Measurements from ENCODE around the gene PTPN14. TPM values are rescaled to one million over a fixed set of nuclear protein-coding genes. Genes with fewer than 3 reads are reported as not detected.

Gene PTPN14
- total and polyA plus RNA-seq, 3 donors from 2014 or later: 14.8 to 59.2 (median 42.2) TPM

- WGBS, 2 donors: 93 to 96% methylated on average over 3 of the region's 3 CpGs
- no peaks in the 10 kb centered on the region for H3K4me1 ChIP-seq
- no peak overlapping the region for H3K27ac ChIP-seq
- TF ChIP-seq CTCF (IDR thresholded peaks at IDR 0.05): no peak
- TF ChIP-seq POLR2A (IDR thresholded peaks at IDR 0.05): no peak
- no peak for DNase-seq
- no peak overlapping the region for H3K4me3 ChIP-seq
- H3K27me3 ChIP-seq: no peaks in the 10 kb centered on the region
- H3K36me3 ChIP-seq (ENCODE audit: low read depth, missing control alignments): no peaks in the 10 kb centered on the region
- intact Hi-C loops (cut with DNase I; ENCODE audit: low total_unique reads): no loop called here
- no peaks in the 10 kb centered on the region for H3K9me3 ChIP-seq
Measured at GRCh38 chr1:214574598-214575411, 23.4 kb upstream of the PTPN14 start.

GRCh38 chr1:214573386-214574318 is 22.2 kb upstream of the PTPN14 start:
- H3K27ac ChIP-seq: no peak overlapping the region
- intact Hi-C loops (cut with DNase I; ENCODE audit: low total_unique reads): no loop called here
- 78% methylated on average over 11 of the region's 11 CpGs for WGBS, 2 donors
- no peaks in the 10 kb centered on the region for H3K27me3 ChIP-seq
- no peak overlapping the region for H3K4me3 ChIP-seq
- no peak for TF ChIP-seq POLR2A (IDR thresholded peaks at IDR 0.05)
- no peak for TF ChIP-seq CTCF (IDR thresholded peaks at IDR 0.05)
- H3K4me1 ChIP-seq: no peaks in the 10 kb centered on the region
- no peak for DNase-seq
- no peaks in the 10 kb centered on the region for H3K9me3 ChIP-seq
- H3K36me3 ChIP-seq (ENCODE audit: low read depth, missing control alignments): no peaks in the 10 kb centered on the region

GRCh38 chr1:214571281-214571680 is 19.9 kb upstream of the PTPN14 start:
- Histone ChIP-seq H3K27ac (no peak overlapping the region), H3K36me3 (ENCODE audit: low read depth, missing control alignments) (no peaks in the 10 kb centered on the region), H3K4me1 (no peaks in the 10 kb centered on the region), H3K27me3 (no peaks in the 10 kb centered on the region), H3K9me3 (no peaks in the 10 kb centered on the region), H3K4me3 (no peak overlapping the region)
- intact Hi-C loops (cut with DNase I; ENCODE audit: low total_unique reads): no loop called here
- no peak for DNase-seq
- TF ChIP-seq POLR2A (IDR thresholded peaks at IDR 0.05): no peak
- no peak for TF ChIP-seq CTCF (IDR thresholded peaks at IDR 0.05)

GRCh38 chr1:214570442-214570841 is 19.0 kb upstream of the PTPN14 start:
- no peak overlapping the region for H3K4me3 ChIP-seq
- intact Hi-C loops (cut with DNase I; ENCODE audit: low total_unique reads): no loop called here
- H3K4me1 ChIP-seq: no peaks in the 10 kb centered on the region
- no peak for TF ChIP-seq CTCF (IDR thresholded peaks at IDR 0.05)
- TF ChIP-seq POLR2A (IDR thresholded peaks at IDR 0.05): no peak
- no peak for DNase-seq
- no peaks in the 10 kb centered on the region for H3K36me3 ChIP-seq (ENCODE audit: low read depth, missing control alignments)
- H3K27me3 ChIP-seq: no peaks in the 10 kb centered on the region
- H3K9me3 ChIP-seq: no peaks in the 10 kb centered on the region
- 84 to 86% methylated on average over 2 of the region's 2 CpGs for WGBS, 2 donors
- no peak overlapping the region for H3K27ac ChIP-seq
